Measurements from ENCODE around the gene B3GALNT2.

GRCh38 chr1:235417086-235417697, 87.1 kb downstream of the B3GALNT2 start:
- TF ChIP-seq CTCF (tag by site-specific recombination; IDR thresholded peaks at IDR 0.05): peak; percentile 82
- no peak for TF ChIP-seq ZNF274 (IDR thresholded peaks at IDR 0.05; ENCODE audit: low read length)
- TF ChIP-seq ZNF274 (tag by site-specific recombination; IDR thresholded peaks at IDR 0.05; ENCODE audit: borderline replicate concordance): no peak
- TF ChIP-seq ZBTB49 (tag by site-specific recombination; IDR thresholded peaks at IDR 0.05; ENCODE audit: low read depth): no peak
- no peak for TF ChIP-seq ZNF626 (tag by site-specific recombination; IDR thresholded peaks at IDR 0.05)
- no peak for TF ChIP-seq ZSCAN18 (tag by site-specific recombination; IDR thresholded peaks at IDR 0.05)
- no peak for TF ChIP-seq TCF7L2 (IDR thresholded peaks at IDR 0.05; ENCODE audit: borderline replicate concordance, low read depth, low read length)
- TF ChIP-seq ZNF837 (tag by site-specific recombination; IDR thresholded peaks at IDR 0.05): no peak
- no peak; the same call in 1 of the 2 replicates for TF ChIP-seq ZNF660 (tag by site-specific recombination; IDR thresholded peaks at IDR 0.05)
